ENCODE data around the gene GJA1.
"Not testable (repeated sequence)": the region's sequence is repeated elsewhere in the genome, so short reads cannot be mapped to it uniquely, and the experiment has no call there.

Gene GJA1

DNA sequence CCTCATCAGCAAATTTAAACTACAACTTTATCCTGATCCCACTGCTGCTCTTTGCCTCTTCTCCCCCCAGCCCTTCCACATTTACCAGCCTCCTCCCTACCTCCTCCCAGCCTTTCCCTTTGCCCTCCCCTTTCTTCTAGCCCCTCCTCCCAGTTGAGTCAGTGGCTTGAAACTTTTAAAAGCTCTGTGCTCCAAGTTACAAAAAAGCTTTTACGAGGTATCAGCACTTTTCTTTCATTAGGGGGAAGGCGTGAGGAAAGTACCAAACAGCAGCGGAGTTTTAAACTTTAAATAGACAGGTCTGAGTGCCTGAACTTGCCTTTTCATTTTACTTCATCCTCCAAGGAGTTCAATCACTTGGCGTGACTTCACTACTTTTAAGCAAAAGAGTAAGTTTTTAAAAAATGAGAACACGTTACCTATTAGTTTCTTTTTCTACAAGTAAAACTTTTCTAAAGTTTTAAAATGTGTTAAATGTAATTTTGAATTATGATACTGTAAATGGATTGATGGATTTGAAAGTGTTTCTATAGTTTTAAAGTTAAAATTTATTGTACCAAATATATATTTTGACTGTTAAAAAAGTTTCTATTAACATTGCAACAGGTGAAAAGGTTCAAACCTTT is at the start of gene GJA1:
Gene GJA1, plus strand, starts transcription at position 203 of the 626 bp plus-strand sequence. CDS start 11,202 bp downstream, outside the sequence.
- DNase-seq: no peak

GRCh38 chr6:121386551-121386950 is 48.9 kb upstream of the GJA1 start:
- DNase-seq: not testable (repeated sequence)

More for the DNA sequence above, at the start of gene GJA1:
- TF ChIP-seq POLR2A (IDR thresholded peaks at IDR 0.05; ENCODE audit: low read length): no peak
- no peak for TF ChIP-seq GATA1 (IDR thresholded peaks at IDR 0.05; ENCODE audit: low read depth, low read length)

DNA sequence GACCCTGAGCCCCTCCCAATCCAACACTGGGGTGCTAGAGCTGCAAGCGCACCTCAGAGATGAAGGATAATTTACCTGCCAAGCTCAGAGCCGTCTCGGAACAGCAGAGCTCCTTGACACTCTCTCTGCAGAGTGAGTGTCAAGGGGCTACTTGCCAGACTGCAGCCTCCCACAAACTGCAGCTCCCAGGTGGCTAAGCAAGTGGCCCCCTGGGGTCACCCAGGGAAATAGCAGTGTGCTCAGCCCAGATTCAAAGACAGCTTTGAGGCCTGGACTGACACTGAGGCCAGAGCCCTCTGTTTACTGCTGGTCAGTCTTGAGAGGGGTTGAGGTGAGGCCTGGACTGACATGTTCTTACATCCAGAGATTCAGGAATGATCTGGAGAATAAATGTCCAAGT is 46.0 kb upstream of the GJA1 start:
- TF ChIP-seq GATA1 (IDR thresholded peaks at IDR 0.05; ENCODE audit: low read depth, low read length) (no peak), POLR2A (IDR thresholded peaks at IDR 0.05; ENCODE audit: low read length) (no peak)
- no peak for DNase-seq

- no peak for TF ChIP-seq POLR2A (IDR thresholded peaks at IDR 0.05; ENCODE audit: low read length)
- TF ChIP-seq GATA1 (IDR thresholded peaks at IDR 0.05; ENCODE audit: low read depth, low read length): no peak
- DNase-seq: no peak
Observed at GRCh38 chr6:121393731-121394505, 41.5 kb upstream of the GJA1 start.

DNA sequence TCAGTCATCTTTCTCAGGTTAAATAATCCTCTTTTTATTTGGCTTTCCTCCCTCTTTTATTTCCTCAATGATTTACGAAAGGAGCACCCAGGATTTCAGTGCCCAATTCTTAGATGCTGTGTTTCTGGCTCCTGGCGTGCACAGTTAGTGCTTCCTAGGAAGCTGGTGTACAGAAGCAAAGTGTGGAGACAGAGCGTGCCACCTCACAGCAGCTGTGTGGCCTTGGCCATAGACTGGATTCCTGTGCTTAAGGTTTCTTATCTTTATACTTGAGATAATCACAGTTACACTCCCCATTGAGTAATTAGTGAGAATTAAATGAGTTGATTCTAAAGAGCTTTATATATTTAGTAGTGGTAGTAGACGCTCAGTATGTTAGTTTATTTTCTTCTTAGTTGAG is 39.7 kb upstream of the GJA1 start:
- DNase-seq: no peak

GRCh38 chr6:121397188-121397587 is 38.3 kb upstream of the GJA1 start:
- not testable (repeated sequence) for DNase-seq

More for the DNA sequence above, 39.7 kb upstream of the GJA1 start:
- TF ChIP-seq POLR2A (IDR thresholded peaks at IDR 0.05; ENCODE audit: low read length) (no peak), GATA1 (IDR thresholded peaks at IDR 0.05; ENCODE audit: low read depth, low read length) (no peak)

- no peak for DNase-seq
- no peak for TF ChIP-seq GATA1 (IDR thresholded peaks at IDR 0.05; ENCODE audit: low read depth, low read length)
- no peak for TF ChIP-seq POLR2A (IDR thresholded peaks at IDR 0.05; ENCODE audit: low read length)
Observed at GRCh38 chr6:121398127-121398526, 37.3 kb upstream of the GJA1 start.

- DNase-seq: no peak
- TF ChIP-seq GATA1 (IDR thresholded peaks at IDR 0.05; ENCODE audit: low read depth, low read length) (no peak), POLR2A (IDR thresholded peaks at IDR 0.05; ENCODE audit: low read length) (no peak)
Observed at GRCh38 chr6:121399966-121400365, 35.5 kb upstream of the GJA1 start.

- TF ChIP-seq GATA1 (IDR thresholded peaks at IDR 0.05; ENCODE audit: low read depth, low read length): no peak
- TF ChIP-seq POLR2A (IDR thresholded peaks at IDR 0.05; ENCODE audit: low read length): no peak
- no peak for DNase-seq
Observed at GRCh38 chr6:121403964-121404363, 31.5 kb upstream of the GJA1 start.

GRCh38 chr6:121405306-121405705 is 30.1 kb upstream of the GJA1 start:
- DNase-seq: no peak
- TF ChIP-seq GATA1 (IDR thresholded peaks at IDR 0.05; ENCODE audit: low read depth, low read length): no peak
- no peak for TF ChIP-seq POLR2A (IDR thresholded peaks at IDR 0.05; ENCODE audit: low read length)

GRCh38 chr6:121408321-121408720 is 27.1 kb upstream of the GJA1 start:
- TF ChIP-seq POLR2A (IDR thresholded peaks at IDR 0.05; ENCODE audit: low read length): no peak
- no peak for TF ChIP-seq GATA1 (IDR thresholded peaks at IDR 0.05; ENCODE audit: low read depth, low read length)
- no peak for DNase-seq

DNA sequence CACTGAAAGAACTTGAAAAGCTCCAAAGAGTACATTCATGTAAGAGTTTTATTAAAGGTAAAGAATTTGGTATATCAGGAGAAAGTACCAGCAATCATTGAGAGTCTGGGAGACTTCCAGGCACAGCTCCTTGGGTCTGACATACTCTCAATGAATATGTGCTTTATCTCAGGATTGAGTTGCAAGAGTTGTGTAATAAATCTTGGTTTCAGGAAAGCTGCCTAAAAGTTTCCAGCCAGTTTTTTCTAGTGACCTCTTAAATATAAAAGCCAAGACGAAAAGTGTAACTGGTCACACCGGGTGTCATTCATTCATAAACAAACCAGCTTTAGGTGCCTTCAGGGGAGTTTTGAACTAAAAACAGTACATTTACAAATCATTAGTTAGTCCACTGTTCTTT is 21.6 kb upstream of the GJA1 start:
- TF ChIP-seq POLR2A (IDR thresholded peaks at IDR 0.05; ENCODE audit: low read length) (no peak), GATA1 (IDR thresholded peaks at IDR 0.05; ENCODE audit: low read depth, low read length) (no peak)
- DNase-seq: no peak

DNA sequence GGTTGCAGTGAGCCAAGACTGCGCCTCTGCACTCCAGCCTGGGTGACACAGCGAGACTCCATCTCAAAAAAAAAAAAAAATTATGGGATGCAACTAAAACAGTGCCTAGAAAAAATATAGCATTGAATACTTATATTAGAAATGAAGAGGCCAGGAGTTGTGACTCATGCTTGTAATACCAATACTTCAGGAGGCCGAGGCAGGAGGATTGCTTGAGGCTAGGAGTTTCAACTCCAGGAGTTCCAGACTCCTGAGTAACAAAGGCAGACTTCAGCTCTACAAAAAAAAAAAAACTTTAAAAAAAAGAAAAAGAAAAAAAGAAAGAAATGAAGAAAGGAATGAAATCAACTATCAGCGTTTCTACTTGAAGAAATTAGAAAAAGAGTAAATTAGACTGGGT is 17.1 kb upstream of the GJA1 start:
- DNase-seq: no peak
- TF ChIP-seq GATA1 (IDR thresholded peaks at IDR 0.05; ENCODE audit: low read depth, low read length): no peak
- no peak for TF ChIP-seq POLR2A (IDR thresholded peaks at IDR 0.05; ENCODE audit: low read length)

GRCh38 chr6:121426686-121427085 is 8.8 kb upstream of the GJA1 start:
- no peak for DNase-seq
- TF ChIP-seq GATA1 (IDR thresholded peaks at IDR 0.05; ENCODE audit: low read depth, low read length): no peak
- TF ChIP-seq POLR2A (IDR thresholded peaks at IDR 0.05; ENCODE audit: low read length): no peak

Measured in erythroblast (primary cell).